ENCODE measurements around the gene ARSD.
"Not testable (repeated sequence)": the region's sequence is repeated elsewhere in the genome, so short reads cannot be mapped to it uniquely, and the experiment has no call there.

Gene ARSD

DNA sequence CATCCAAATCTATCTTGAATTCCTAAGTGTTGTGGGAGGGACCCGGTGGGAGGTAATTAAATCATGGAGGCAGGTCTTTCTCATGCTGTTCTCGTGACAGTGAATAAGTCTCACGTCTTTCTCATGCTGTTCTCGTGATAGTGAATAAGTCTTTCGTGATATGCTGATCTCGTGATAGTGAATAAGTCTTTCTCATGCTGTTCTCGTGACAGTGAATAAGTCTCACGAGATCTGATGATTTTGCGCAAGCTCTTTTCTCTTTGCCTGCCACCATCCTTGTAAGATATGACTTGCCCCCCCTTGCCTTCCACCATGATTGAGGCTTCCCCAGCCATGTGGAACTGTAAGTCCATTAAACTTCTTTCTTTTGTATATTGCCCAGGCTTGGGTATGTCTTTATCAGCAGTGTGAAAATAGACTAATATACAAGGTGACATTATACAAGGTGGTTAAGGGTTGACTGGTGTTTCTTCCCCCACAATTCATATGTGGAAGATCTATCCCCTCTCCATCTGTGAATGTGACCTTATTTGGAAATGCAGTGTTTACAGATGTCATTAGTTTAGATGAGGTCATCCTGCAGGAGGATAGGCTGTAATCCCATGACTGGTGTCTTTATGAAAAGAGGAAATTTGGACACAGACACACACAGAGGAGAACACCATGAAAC, 27.6 kb downstream of the ARSD start:
- Mint-ChIP-seq H3K27ac (peak overlapping the region; percentile 40 to 89 (median 61)), H3K9me3 (peaks cover 23% of the 10 kb centered on the region), H3K27me3 (ENCODE audit: low read depth) (no peaks in the 10 kb centered on the region), H3K4me3 (no peak overlapping the region), H3K36me3 (ENCODE audit: low read depth) (peaks cover 44% of the 10 kb centered on the region), H3K4me1 (peaks cover 21% of the 10 kb centered on the region)
- TF ChIP-seq, protein P1, sequence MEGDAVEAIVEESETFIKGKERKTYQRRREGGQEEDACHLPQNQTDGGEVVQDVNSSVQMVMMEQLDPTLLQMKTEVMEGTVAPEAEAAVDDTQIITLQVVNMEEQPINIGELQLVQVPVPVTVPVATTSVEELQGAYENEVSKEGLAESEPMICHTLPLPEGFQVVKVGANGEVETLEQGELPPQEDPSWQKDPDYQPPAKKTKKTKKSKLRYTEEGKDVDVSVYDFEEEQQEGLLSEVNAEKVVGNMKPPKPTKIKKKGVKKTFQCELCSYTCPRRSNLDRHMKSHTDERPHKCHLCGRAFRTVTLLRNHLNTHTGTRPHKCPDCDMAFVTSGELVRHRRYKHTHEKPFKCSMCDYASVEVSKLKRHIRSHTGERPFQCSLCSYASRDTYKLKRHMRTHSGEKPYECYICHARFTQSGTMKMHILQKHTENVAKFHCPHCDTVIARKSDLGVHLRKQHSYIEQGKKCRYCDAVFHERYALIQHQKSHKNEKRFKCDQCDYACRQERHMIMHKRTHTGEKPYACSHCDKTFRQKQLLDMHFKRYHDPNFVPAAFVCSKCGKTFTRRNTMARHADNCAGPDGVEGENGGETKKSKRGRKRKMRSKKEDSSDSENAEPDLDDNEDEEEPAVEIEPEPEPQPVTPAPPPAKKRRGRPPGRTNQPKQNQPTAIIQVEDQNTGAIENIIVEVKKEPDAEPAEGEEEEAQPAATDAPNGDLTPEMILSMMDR (IDR thresholded peaks at IDR 0.05; ENCODE audit: unreplicated experiment in 3 of 3), result no peak

DNA sequence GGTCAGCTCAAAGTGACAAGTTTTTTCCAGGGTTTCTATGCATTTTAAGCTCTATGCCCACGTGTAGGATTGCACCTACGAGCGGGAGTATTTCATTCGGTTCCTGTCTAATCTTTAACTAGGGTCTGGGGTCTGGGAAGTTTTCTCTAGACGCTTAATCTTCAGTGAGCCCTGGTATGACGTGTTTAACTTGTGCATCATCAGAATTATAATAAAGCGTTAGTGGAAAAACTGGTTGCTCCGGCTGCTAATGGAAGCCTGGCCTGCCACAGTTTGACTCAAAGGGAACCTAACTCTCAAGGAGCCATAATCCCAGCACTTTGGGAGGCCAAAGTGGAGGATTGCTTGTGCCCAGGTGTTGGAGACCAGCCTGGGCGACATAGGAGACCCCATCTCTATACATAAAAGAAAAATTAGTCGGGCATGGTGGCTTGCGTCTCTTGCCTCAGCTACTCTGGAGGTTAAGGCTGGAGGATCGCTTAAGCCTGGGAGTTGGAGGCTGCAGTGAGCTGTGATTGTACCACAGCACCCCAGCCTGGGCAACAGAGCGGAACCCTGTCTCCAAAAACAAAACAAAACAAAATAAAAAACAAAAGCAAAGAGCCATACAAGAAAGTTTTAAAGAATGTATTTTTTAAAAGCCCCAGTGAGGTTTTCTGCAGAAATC, 30.2 kb downstream of the ARSD start:
- Mint-ChIP-seq H3K27me3 (ENCODE audit: low read depth) (no peaks in the 10 kb centered on the region), H3K9me3 (peaks cover 16% of the 10 kb centered on the region), H3K36me3 (ENCODE audit: low read depth) (peaks cover 21% of the 10 kb centered on the region), H3K4me3 (peak overlapping the region; percentile 42 to 58 (median 58)), H3K4me1 (peaks cover 32% of the 10 kb centered on the region), H3K27ac (peak overlapping the region; percentile 96 to 98 (median 98))
- TF ChIP-seq, protein P1 (IDR thresholded peaks at IDR 0.05; ENCODE audit: unreplicated experiment in 3 of 3), result no peak

GRCh38 chrX:2897690-2898623, 31.2 kb downstream of the ARSD start:
- peaks cover 10% of the 10 kb centered on the region for H3K9me3 Mint-ChIP-seq
- H3K27me3 Mint-ChIP-seq (ENCODE audit: low read depth), result not testable (repeated sequence)
- H3K36me3 Mint-ChIP-seq (ENCODE audit: low read depth), result peaks cover 17% of the 10 kb centered on the region
- peak overlapping the region; percentile 42 to 58 (median 58) for H3K4me3 Mint-ChIP-seq
- H3K27ac Mint-ChIP-seq, result peak overlapping the region; percentile 96 to 98 (median 98)
- H3K4me1 Mint-ChIP-seq, result peaks cover 32% of the 10 kb centered on the region

DNA sequence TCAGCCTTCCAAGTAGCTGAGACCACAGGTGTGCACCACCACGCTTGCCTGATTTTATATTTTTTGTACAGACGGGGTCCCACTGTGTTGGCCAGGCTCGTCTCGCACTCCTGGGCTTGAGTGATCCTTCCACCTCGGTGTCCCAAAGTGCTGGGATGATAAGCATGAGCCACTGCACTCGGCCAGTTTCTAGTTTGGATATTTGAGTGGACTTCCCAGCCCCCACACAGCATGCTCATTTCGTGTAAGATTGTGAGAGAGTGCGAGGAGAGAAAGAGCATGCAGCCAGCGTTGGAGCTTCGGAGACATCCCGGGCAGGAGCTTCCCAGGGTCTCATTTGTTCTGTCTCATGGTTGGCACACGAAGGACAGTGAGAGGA, 31.8 kb downstream of the ARSD start:
- Mint-ChIP-seq H3K9me3 (peaks cover 5% of the 10 kb centered on the region), H3K27me3 (ENCODE audit: low read depth) (no peaks in the 10 kb centered on the region), H3K27ac (peak overlapping the region; percentile 96 to 98 (median 98)), H3K4me1 (peaks cover 32% of the 10 kb centered on the region), H3K4me3 (peak overlapping the region; percentile 42 to 58 (median 50)), H3K36me3 (ENCODE audit: low read depth) (peaks cover 11% of the 10 kb centered on the region)
- TF ChIP-seq, protein P1 (IDR thresholded peaks at IDR 0.05; ENCODE audit: unreplicated experiment in 3 of 3), result no peak

DNA sequence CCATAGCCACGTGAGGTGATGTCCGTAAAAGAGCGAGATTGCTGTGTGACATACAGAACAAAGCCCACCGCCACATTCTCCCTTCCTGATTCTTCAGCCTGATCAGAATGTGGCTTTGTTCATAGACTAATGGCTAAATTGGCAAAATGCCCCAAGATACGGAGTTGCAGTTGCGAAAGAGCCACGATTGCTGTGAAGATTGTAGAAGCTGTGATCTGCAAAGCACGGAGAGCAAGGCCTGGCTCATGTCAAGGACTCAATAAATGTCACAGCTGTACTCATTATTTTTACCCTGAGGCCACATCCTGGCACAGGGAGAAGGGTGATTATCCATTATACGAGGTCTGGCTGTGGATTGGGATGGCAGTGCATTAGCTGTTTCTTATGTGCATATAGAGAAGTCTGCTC, 34.2 kb downstream of the ARSD start:
- H3K4me1 Mint-ChIP-seq, result peaks cover 51% of the 10 kb centered on the region
- H3K27ac Mint-ChIP-seq, result peak overlapping the region; percentile 71 to 98 (median 95)
- H3K4me3 Mint-ChIP-seq, result peak overlapping the region in 2 of 3 experiments; percentile 32 to 45
- H3K27me3 Mint-ChIP-seq (ENCODE audit: low read depth), result no peaks in the 10 kb centered on the region
- TF ChIP-seq, protein P1 (IDR thresholded peaks at IDR 0.05; ENCODE audit: unreplicated experiment in 3 of 3), result no peak
- H3K36me3 Mint-ChIP-seq (ENCODE audit: low read depth), result peaks cover 10% of the 10 kb centered on the region
- no peaks in the 10 kb centered on the region for H3K9me3 Mint-ChIP-seq

DNA sequence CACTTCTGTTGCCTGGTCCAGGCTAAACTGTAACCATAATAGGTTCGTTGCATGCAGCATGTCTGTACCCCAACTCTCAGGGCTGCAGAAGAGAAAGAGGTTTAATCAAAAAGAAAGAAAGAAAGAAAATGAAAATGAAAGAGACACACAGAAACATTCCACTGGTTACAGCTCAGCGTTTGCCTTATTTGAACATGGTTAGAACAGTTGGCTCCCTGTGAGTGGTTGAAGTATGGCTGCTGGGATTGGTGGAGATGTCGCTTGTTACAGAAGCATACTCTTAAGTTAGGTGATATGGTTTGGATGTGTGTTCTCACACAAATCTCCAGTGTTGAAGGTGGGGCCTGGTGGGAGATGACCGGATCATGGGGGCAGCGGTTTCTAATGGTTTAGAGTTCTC, 36.3 kb downstream of the ARSD start:
- peak overlapping the region in 2 of 3 experiments; percentile 4 to 47 for H3K27ac Mint-ChIP-seq
- peaks cover 10% of the 10 kb centered on the region for H3K36me3 Mint-ChIP-seq (ENCODE audit: low read depth)
- TF ChIP-seq, protein P1 (IDR thresholded peaks at IDR 0.05; ENCODE audit: unreplicated experiment in 3 of 3), result no peak
- no peaks in the 10 kb centered on the region for H3K27me3 Mint-ChIP-seq (ENCODE audit: low read depth)
- no peaks in the 10 kb centered on the region for H3K9me3 Mint-ChIP-seq
- peaks cover 57% of the 10 kb centered on the region for H3K4me1 Mint-ChIP-seq
- no peak overlapping the region for H3K4me3 Mint-ChIP-seq

DNA sequence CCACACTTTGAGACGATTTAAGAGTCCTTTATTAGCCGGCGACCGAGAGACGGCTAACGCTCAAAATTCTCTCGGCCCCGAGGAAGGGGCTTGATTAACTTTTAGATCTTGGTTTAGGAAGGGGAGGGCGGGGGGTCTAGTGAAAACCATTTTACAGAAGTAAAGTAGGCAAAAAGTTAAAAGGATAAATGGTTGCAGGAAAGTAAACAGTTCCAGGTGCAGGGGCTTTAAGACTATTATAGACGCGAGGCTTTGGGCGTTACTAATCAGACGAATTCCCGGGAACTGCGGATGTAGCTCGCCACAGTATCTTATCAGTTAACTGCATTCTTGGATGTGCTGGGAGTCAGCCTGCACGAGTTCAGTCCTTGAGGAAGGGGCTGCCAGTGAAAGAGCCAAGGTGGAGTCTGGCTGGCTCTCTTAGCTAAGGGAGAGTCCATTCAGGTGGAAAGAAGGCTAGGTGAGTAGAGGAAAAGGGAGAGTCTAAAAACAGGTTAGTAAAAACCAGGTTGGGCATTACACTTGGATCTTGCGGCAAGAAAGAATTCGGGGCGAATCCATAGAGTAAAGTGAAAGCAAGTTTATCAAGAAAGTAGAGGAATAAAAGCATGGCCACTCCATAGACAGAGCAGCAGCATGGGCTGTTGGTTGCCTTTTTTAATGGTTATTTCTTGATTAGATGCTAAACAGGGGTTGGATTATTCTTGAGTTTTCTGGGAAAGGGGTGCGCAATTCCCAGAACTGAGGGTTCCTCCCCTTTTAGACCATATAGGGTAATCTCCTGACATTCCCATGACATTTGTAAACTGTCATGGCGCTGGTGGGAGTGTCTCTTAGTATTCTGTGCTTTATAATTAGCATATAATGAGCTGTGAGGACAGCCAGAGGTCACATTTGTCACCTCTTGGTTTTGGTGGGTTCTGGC, 38.3 kb downstream of the ARSD start:
- Mint-ChIP-seq H3K4me1 (peaks cover 55% of the 10 kb centered on the region), H3K36me3 (ENCODE audit: low read depth) (peaks cover 13% of the 10 kb centered on the region), H3K4me3 (peak overlapping the region in 2 of 3 experiments; percentile 18 to 70), H3K27ac (peak overlapping the region; percentile 76 to 87 (median 79))
- H3K27me3 Mint-ChIP-seq (ENCODE audit: low read depth); H3K9me3 Mint-ChIP-seq: not testable (repeated sequence)

Data from nephron (organoid).